Panc1 (cell line): ENCODE measurements around the gene ATIC. TPM values are rescaled to one million over a fixed set of nuclear protein-coding genes. Genes with fewer than 3 reads are reported as not detected.

Source experiments
- ATAC-seq: fragments of 200-7000 bp; cut with Tn5 transposase; 2 replicates; pipeline ENCODE4 v1.9.1; 2020; ENCODE audit warnings: mild to moderate bottlenecking, moderate library complexity
- BruUV-seq: library from RNA; stranded (reverse); fragments of 400-500 nt; replicated peaks from 2 replicates; lab custom pipeline; 2021; lab: Mats Ljungman, UMichigan
- CTCF ChIA-PET: fragments of 300-600 bp; sonication (Branson Sonifier 250); formaldehyde crosslinking; loops from one replicate; lab custom pipeline; 2022; ENCODE audit warnings: antibody characterized with exemption; lab: Charles Lee
- POLR2A ChIA-PET: fragments of 300-600 bp; sonication (Branson Sonifier 250); formaldehyde crosslinking; loops from one replicate; lab custom pipeline; 2022; ENCODE audit warnings: antibody characterized with exemption; lab: Charles Lee
- DNase-seq: peaks from one replicate; pipeline ENCODE4 v3.0.0-alpha.2; 2010; ENCODE audit warnings: low read depth, low spot score
- H3K27ac ChIP-seq: 2 replicates; pipeline ENCODE4 v1.5.1; 2011; ENCODE audit warnings: mild to moderate bottlenecking, low read length, inconsistent platforms
- H3K27me3 ChIP-seq: fragments of 200-500 bp; sonication (Bioruptor generic); 2 replicates; pipeline ENCODE4 v1.6.0; 2014; ENCODE audit warnings: low read length, inconsistent platforms; ENCODE audit not compliant: control insufficient read depth, insufficient read depth
- H3K36me3 ChIP-seq: fragments of 200-500 bp; sonication (Bioruptor generic); 2 replicates; pipeline ENCODE4 v1.5.1; 2014; ENCODE audit warnings: inconsistent platforms, mild to moderate bottlenecking, low read length, moderate library complexity; ENCODE audit not compliant: control insufficient read depth, insufficient read depth
- H3K4me1 ChIP-seq: 2 replicates; pipeline ENCODE4 v1.5.1; 2011; ENCODE audit warnings: inconsistent platforms, mild to moderate bottlenecking, low read length, moderate library complexity; ENCODE audit not compliant: control insufficient read depth, insufficient read depth
- H3K4me3 ChIP-seq, 2 experiments: 2 replicates each; pipeline ENCODE4 v1.5.1; 2011 to 2012; ENCODE audit warnings: low read depth in 2 of 2, low read length in 2 of 2, mild to moderate bottlenecking in 2 of 2, inconsistent platforms in 1 of 2, moderate library complexity in 1 of 2
- H3K9me3 ChIP-seq: fragments of 200-500 bp; sonication (Bioruptor generic); 2 replicates; pipeline ENCODE4 v1.5.1; 2014; ENCODE audit warnings: low read depth, mild to moderate bottlenecking, inconsistent platforms, low read length, moderate library complexity; ENCODE audit not compliant: control insufficient read depth, insufficient read depth
- POLR2AphosphoS5 ChIP-seq: IDR thresholded peaks from 2 replicates; pipeline ENCODE4 v1.6.1; 2012; ENCODE audit warnings: mild to moderate bottlenecking, low read depth, low read length, moderate library complexity
- REST ChIP-seq, 2 experiments: IDR thresholded peaks; 2 replicates each; pipeline ENCODE4 v1.6.1; 2011 to 2012; ENCODE audit warnings: low read depth in 2 of 2, control low read depth in 1 of 2, low read length in 1 of 2, mild to moderate bottlenecking in 1 of 2, moderate library complexity in 1 of 2; ENCODE audit not compliant: insufficient read depth in 1 of 2
- SIN3A ChIP-seq: IDR thresholded peaks from 2 replicates; pipeline ENCODE4 v1.6.1; 2012; ENCODE audit warnings: low read depth, mild to moderate bottlenecking, low read length, moderate library complexity, borderline replicate concordance; ENCODE audit not compliant: insufficient read depth
- in situ Hi-C: cut with HindIII; loops from 2 replicates; pipeline ENCODE4 v1.10.0; 2016; ENCODE audit warnings: low sequenced_read_pairs, low pct_unique_long_range_greater_than_20kb
- intact Hi-C: fragments of 100-400 bp; cut with micrococcal nuclease; formaldehyde crosslinking; loops from one replicate; pipeline ENCODE4 v1.10.0; 2022; ENCODE audit not compliant: unreplicated experiment
- total RNA-seq: library from RNA; stranded (reverse); gene quantifications from one replicate; pipeline ENCODE4 v1.2.1, GENCODE V29; 2021; ENCODE audit not compliant: unreplicated experiment
- TF ChIP-seq, protein P1 (sequence below): fragments of 450-650 bp; IDR thresholded peaks from 2 replicates; pipeline ENCODE4 v1.5.1; 2017; ENCODE audit warnings: mild to moderate bottlenecking

ATIC gene
- total RNA-seq, 1 experiment from 2014 or later, result 223 TPM

- intact Hi-C loops (no loop called here), in situ Hi-C loops (no loop called here)
- Histone ChIP-seq H3K36me3 (no peaks in the 10 kb centered on the region), H3K4me1 (no peaks in the 10 kb centered on the region), H3K27ac (no peak overlapping the region), H3K27me3 (no peaks in the 10 kb centered on the region), H3K9me3 (no peaks in the 10 kb centered on the region), H3K4me3 (no peak overlapping the region)
- ATAC-seq (no peak), DNase-seq (no peak)
- no peak for TF ChIP-seq REST (IDR thresholded peaks at IDR 0.05; ENCODE audit: insufficient read depth in 1 of 2, low read depth in 2 of 2, low read length in 1 of 2)
- no peak for TF ChIP-seq SIN3A
- TF ChIP-seq, protein P1, sequence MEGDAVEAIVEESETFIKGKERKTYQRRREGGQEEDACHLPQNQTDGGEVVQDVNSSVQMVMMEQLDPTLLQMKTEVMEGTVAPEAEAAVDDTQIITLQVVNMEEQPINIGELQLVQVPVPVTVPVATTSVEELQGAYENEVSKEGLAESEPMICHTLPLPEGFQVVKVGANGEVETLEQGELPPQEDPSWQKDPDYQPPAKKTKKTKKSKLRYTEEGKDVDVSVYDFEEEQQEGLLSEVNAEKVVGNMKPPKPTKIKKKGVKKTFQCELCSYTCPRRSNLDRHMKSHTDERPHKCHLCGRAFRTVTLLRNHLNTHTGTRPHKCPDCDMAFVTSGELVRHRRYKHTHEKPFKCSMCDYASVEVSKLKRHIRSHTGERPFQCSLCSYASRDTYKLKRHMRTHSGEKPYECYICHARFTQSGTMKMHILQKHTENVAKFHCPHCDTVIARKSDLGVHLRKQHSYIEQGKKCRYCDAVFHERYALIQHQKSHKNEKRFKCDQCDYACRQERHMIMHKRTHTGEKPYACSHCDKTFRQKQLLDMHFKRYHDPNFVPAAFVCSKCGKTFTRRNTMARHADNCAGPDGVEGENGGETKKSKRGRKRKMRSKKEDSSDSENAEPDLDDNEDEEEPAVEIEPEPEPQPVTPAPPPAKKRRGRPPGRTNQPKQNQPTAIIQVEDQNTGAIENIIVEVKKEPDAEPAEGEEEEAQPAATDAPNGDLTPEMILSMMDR, result no peak
- no peak for TF ChIP-seq POLR2AphosphoS5
- POLR2A ChIA-PET, result no interaction called here
- CTCF ChIA-PET, result no interaction called here
- BruUV-seq, result no TSS peak
Measured at GRCh38 chr2:215368493-215368809, 56.6 kb downstream of the ATIC start.

DNA sequence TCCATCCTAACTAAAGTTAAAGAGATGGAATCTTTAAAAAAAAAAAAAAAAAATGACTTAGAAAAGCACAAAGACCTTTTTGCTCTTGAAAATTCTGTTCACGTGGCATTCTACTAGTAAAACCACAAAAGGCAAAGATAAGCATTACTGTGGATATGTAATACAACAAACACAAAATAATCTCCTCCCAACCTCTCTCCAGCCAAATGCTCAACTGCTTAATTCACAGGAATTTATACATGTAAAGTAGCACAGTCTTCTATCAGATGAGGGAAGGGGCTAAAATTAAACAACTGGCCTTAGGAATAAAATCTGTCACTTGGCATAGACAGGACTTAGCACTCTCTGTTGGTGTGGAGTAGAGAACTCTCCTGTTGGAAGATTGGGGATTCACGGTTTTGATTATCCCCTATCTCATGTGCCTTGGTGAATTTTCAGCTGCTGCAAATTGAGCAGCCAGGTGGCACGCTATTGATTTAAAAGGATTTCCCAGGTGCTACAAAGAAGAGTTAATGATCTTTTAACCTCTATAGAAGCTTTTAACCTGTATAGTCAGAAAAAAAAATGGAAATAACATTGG, 57.4 kb downstream of the ATIC start:
- in situ Hi-C loops (no loop called here), intact Hi-C loops (no loop called here)
- no peak for DNase-seq
- TF ChIP-seq, protein P1, result no peak
- Histone ChIP-seq H3K4me1 (no peaks in the 10 kb centered on the region), H3K36me3 (no peaks in the 10 kb centered on the region), H3K9me3 (no peaks in the 10 kb centered on the region), H3K27ac (no peak overlapping the region), H3K4me3 (no peak overlapping the region), H3K27me3 (no peaks in the 10 kb centered on the region)
- ChIA-PET POLR2A (no interaction called here), CTCF (no interaction called here)
- ATAC-seq, result no peak
- BruUV-seq, result no TSS peak
